Natural killer cell treated with Interleukin-12 subunit alpha and Interleukin-12 subunit beta and Interleukin-15 and Interleukin-18, amount 100 ng/mL, for 72 hours (primary cell): ENCODE measurements around the gene PACRG. TPM values are rescaled to one million over a fixed set of nuclear protein-coding genes. Genes with fewer than 3 reads are reported as not detected.
"Not testable (repeated sequence)": the region's sequence is repeated elsewhere in the genome, so short reads cannot be mapped to it uniquely, and the experiment has no call there.

Experiments
- ATAC-seq, 2 donors: fragments of 150-1000 bp; cut with Tn5 transposase in 1 of 2; sonication (Bioruptor Pico), chemical (Tn5 transposase) in 1 of 2; 2 replicates each; pipeline ENCODE4 v1.10.0; 2021
- DNase-seq: peaks from one replicate; pipeline ENCODE4 v3.0.0; 2022; ENCODE audit warnings: low spot score
- H3K27ac Mint-ChIP-seq, 2 donors: 1 replicate in 1 of 2; 2 replicates in 1 of 2; pipeline ENCODE4 v1.8.0; 2022; ENCODE audit warnings: mixed read lengths in 2 of 2, mild to moderate bottlenecking in 1 of 2, moderate library complexity in 1 of 2
- H3K27me3 Mint-ChIP-seq, 2 donors: 1 replicate in 1 of 2; 2 replicates in 1 of 2; pipeline ENCODE4 v1.8.0; 2022; ENCODE audit warnings: mixed read lengths in 2 of 2
- H3K36me3 Mint-ChIP-seq: one replicate; pipeline ENCODE4 v1.8.0; 2022; ENCODE audit warnings: mixed read lengths
- H3K4me1 Mint-ChIP-seq, 2 donors: 1 replicate in 1 of 2; 2 replicates in 1 of 2; pipeline ENCODE4 v1.8.0; 2022; ENCODE audit warnings: low read depth in 2 of 2, mixed read lengths in 2 of 2, mild to moderate bottlenecking in 1 of 2
- H3K4me3 Mint-ChIP-seq: one replicate; pipeline ENCODE4 v1.8.0; 2022; ENCODE audit warnings: mixed read lengths
- H3K9me3 Mint-ChIP-seq: 2 replicates; pipeline ENCODE4 v1.8.0; 2022; ENCODE audit warnings: mixed read lengths
- total RNA-seq, 2 donors: library from RNA; stranded (reverse); gene quantifications; one replicate each; pipeline ENCODE4 v1.2.3, GENCODE V29; 2022

PACRG gene
- total RNA-seq: not detected

DNA sequence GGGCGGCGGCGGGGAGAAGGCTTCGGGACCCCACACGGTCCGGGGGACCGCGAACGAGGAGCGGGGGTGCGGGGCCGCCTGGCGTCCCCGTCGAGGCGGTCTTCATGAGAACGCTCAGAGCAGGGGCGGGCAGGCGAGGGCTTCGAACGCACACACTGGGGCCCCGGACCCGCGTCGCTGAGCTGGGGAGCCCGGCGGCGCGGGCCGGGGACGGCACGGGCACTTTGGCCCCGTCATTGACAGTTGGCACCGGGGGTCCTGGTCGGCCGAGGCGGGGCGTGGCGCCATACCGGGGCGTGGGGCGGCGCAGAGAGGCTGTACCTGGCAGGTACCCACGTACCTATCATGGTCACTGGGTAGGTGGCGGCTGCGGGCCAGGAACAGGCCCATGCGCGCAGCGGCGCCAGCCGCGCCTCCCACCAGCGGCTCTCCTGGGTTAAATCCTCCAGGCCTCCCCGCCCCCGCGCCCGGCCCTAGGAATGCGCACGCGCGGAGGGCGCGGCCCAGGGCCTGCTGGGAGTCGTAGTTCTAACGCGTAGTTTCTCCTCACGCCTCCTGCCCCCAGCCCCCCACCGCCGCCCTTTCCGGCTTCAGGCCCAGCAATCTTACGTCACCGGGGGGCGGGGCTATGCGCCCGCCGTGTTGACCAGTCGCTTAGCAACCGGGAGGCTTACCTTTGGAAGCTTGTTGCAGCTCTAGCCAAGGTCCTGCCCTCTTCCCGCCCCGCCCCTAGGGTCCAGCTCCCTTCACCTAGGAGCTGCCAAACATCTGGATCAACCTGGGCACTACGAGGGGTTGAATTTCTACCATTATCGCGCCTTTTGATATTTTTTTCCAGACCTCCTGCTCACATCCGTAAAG, at the start of gene PACRG, which contains the start of gene PRKN:
Gene PACRG, plus strand, starts transcription at position 653 of the 861 bp plus-strand sequence.
Gene PRKN, minus strand, starts transcription at position 445 of the 861 bp plus-strand sequence.
- Mint-ChIP-seq H3K4me1 (peaks cover 6 to 10% of the 10 kb centered on the region in 2 donors), H3K27ac (peak within 1 kb of the TSS; percentile 60 to 77), H3K36me3 (no peaks in the 10 kb centered on the region), H3K4me3 (peak within 1 kb of the TSS; percentile 74), H3K9me3 (no peaks in the 10 kb centered on the region), H3K27me3 (peaks cover 0 to 8% of the 10 kb centered on the region in 2 donors)
- ATAC-seq (peak; percentile 99), DNase-seq (peak; percentile 99)

DNA sequence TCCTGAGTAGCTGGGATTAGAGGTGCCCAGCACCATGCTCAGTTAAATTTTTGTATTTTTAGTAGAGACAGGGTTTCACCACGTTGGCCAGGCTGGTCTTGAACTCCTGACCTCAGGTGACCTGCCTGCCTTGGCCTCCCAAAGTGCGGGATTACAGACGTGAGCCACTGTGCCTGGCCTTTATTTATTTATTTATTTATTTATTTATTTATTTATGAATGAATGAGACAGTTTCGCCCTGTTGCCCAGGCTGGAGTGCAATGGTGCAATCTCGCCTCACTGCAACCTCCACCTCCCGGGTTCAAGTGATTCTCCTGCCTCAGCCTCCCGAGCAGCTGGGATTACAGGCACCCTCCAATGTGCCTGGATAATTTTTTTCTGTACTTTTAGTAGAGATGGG, 48.9 kb upstream of the PACRG start:
- not testable (repeated sequence) for ATAC-seq, H3K36me3 Mint-ChIP-seq

DNA sequence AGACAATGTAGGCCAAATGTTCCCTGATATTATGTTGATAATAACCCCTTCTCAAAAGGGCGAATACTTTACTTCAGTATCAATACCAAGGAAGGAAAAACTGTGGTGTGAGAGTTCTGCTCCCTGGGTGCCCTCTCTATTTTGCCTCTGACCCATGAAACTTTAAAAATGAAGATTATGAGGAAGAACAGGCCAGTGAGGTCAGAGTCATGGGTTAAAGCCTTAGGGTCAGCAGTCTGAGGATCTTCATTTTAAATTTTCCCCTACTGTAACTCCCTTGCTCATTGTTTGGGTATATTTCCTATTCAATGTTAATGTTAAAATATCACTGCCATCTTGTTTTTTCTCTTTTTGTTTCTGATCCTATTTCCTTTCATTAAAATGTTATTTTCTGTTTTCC, 48.1 kb upstream of the PACRG start:
- Mint-ChIP-seq H3K9me3 (peaks cover 1% of the 10 kb centered on the region), H3K27ac (no peak overlapping the region), H3K36me3 (no peaks in the 10 kb centered on the region), H3K4me1 (no peaks in the 10 kb centered on the region), H3K4me3 (no peak overlapping the region), H3K27me3 (no peaks in the 10 kb centered on the region)
- ATAC-seq: no peak
- DNase-seq: no peak

More for the DNA sequence above, 48.9 kb upstream of the PACRG start:
- H3K4me1 Mint-ChIP-seq, H3K27ac Mint-ChIP-seq, H3K4me3 Mint-ChIP-seq, DNase-seq, H3K9me3 Mint-ChIP-seq, H3K27me3 Mint-ChIP-seq: not testable (repeated sequence)

DNA sequence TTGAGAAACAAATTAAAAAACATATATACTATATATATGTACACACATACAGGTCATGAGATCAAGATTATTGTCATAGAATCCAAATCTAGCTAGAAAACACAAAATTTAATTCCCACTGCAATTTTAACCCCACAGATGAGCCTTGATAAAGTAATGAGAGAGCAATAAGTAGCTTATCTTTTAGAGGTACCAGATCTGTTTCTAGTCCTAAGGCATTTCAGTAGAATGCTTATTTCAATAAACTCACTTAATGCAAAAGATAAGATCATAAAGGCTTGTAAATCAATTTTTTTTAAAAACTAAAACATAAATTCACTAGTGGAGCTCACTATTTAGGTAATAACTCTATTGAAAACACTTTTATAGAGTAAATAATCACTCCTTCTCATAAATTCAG, 47.4 kb upstream of the PACRG start:
- DNase-seq (no peak), ATAC-seq (no peak)
- H3K4me1 Mint-ChIP-seq: no peaks in the 10 kb centered on the region
- H3K4me3 Mint-ChIP-seq: no peak overlapping the region
- no peaks in the 10 kb centered on the region for H3K9me3 Mint-ChIP-seq
- H3K36me3 Mint-ChIP-seq: no peaks in the 10 kb centered on the region
- H3K27ac Mint-ChIP-seq: no peak overlapping the region
- no peaks in the 10 kb centered on the region for H3K27me3 Mint-ChIP-seq

DNA sequence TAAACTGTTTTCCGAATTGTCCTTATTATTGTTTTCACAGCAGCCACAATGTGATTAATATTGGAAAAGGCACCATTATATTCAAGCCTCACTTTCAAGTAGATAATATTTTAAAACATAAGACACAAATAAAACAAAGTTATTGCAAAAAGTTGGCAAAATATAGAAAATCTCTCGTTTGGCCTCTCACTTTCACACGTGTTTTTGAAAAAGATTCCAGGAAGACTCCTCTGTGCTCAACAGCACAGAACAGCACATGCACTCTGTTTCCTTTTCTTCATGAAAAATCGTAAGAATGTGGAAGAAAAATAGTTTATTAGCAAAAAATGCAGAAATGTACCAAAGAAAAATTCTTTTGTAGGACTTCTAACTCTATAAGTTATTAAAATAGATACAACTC, 46.9 kb upstream of the PACRG start:
- Mint-ChIP-seq H3K9me3 (no peaks in the 10 kb centered on the region), H3K4me3 (no peak overlapping the region), H3K36me3 (no peaks in the 10 kb centered on the region), H3K27ac (no peak overlapping the region), H3K27me3 (no peaks in the 10 kb centered on the region), H3K4me1 (no peaks in the 10 kb centered on the region)
- no peak for DNase-seq
- ATAC-seq: no peak

DNA sequence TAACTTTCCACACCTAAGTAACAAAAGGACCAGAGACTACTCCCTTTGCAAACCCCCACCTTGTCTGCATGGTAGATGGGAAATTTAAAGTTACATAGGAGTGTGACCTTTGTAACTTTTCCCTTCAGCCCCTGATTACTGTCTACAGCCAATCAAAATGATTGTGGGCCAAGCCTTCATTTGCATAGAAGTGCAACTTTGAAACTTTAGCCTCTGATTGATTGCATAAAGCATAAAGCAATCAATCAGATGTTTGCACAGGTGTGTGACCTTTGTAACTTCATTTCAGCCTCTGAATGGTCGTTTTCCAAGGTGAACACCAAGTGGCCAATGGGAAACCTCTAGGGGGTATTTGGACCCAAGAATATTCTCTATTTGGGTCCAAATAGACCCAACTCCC, 46.3 kb upstream of the PACRG start:
- no peak for ATAC-seq

DNA sequence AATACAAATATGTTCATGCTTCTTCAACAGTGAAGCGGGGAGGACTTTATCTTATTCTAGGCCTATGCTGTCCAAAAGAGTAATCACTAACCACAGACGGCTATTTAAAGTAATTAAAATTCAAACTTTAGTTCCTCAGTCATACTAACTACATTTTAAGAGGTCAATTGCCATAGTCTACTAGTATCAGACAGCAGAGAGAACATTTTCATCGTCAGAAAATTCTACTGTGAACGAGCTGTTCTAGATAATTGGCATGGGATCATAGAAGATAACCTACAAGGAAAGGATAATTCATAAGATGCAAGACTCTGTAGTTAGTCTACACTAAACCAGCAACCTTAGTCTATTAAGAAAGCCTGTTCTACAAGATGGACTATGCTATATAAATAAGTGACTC, 44.6 kb upstream of the PACRG start:
- no peaks in the 10 kb centered on the region for H3K27me3 Mint-ChIP-seq
- DNase-seq: no peak
- no peak overlapping the region for H3K4me3 Mint-ChIP-seq
- no peaks in the 10 kb centered on the region for H3K9me3 Mint-ChIP-seq
- no peak for ATAC-seq
- H3K36me3 Mint-ChIP-seq: no peaks in the 10 kb centered on the region
- no peaks in the 10 kb centered on the region for H3K4me1 Mint-ChIP-seq
- H3K27ac Mint-ChIP-seq: no peak overlapping the region

More for the DNA sequence above, 46.3 kb upstream of the PACRG start:
- Mint-ChIP-seq H3K4me1 (no peaks in the 10 kb centered on the region), H3K27me3 (no peaks in the 10 kb centered on the region), H3K27ac (no peak overlapping the region), H3K9me3 (no peaks in the 10 kb centered on the region), H3K36me3 (no peaks in the 10 kb centered on the region), H3K4me3 (no peak overlapping the region)
- DNase-seq: no peak

DNA sequence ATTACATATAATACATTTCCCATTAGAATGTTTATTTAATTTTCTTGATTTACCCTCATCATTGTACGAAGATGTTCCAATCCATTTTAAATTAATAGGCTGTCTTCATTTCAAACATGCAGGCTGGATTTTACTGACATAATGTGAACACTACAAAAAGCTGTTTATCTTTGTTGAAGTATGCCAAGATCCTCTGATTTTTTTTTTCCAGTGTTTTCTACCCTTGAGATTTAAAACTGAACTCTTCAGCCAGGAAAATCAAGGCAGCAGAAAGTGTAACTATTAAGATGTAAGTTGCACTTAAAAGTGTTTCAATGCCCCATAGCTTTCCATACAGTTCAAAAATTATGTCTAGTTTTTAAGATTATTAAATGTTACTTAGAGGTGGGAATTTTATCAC, 43.7 kb upstream of the PACRG start:
- Mint-ChIP-seq H3K9me3 (no peaks in the 10 kb centered on the region), H3K36me3 (no peaks in the 10 kb centered on the region), H3K4me3 (no peak overlapping the region), H3K4me1 (no peaks in the 10 kb centered on the region), H3K27ac (no peak overlapping the region), H3K27me3 (no peaks in the 10 kb centered on the region)
- no peak for DNase-seq
- ATAC-seq: no peak

DNA sequence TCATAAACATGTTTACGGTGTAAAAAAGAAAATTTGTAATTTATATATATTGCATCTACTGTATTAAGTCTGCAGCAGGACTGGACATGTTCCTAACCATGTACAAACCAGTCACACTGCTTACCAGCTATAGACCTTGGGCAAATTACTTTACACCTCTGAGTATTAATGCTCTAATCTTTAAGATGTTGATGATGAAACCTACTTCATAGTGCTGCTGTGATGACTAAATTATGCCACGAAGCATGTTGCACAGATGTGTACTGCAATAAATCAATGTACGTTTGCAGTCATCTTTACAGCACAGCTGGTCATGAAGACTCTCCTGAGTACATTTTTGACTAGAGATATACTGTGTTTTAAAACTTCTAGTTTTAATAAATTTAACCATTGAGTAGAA, 42.8 kb upstream of the PACRG start:
- no peaks in the 10 kb centered on the region for H3K9me3 Mint-ChIP-seq
- ATAC-seq (no peak), DNase-seq (no peak)
- no peaks in the 10 kb centered on the region for H3K36me3 Mint-ChIP-seq
- no peaks in the 10 kb centered on the region for H3K4me1 Mint-ChIP-seq
- H3K4me3 Mint-ChIP-seq: no peak overlapping the region
- H3K27ac Mint-ChIP-seq: no peak overlapping the region
- no peaks in the 10 kb centered on the region for H3K27me3 Mint-ChIP-seq

DNA sequence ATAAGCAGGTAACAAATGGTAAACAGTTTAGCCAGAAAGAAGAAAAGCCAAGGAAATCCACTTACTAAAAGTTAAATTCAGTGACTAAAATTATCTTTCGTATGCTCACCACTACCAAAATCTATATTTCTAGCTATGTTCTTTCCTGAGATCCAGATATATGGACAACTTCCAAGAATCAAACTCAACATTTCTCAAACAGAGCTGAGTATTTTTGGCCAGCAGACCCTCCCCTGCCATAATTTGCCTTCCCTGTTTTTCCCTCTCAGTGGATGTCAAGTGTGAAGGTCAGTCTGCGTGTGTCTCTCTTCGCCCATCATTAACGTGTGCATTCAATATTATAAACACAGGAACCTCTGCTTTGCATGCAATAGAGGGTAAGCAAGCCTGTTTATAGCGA, 42.2 kb upstream of the PACRG start:
- DNase-seq (no peak), ATAC-seq (no peak)
- no peaks in the 10 kb centered on the region for H3K9me3 Mint-ChIP-seq
- H3K4me3 Mint-ChIP-seq: no peak overlapping the region
- no peak overlapping the region for H3K27ac Mint-ChIP-seq
- no peaks in the 10 kb centered on the region for H3K27me3 Mint-ChIP-seq
- no peaks in the 10 kb centered on the region for H3K36me3 Mint-ChIP-seq
- H3K4me1 Mint-ChIP-seq: no peaks in the 10 kb centered on the region

DNA sequence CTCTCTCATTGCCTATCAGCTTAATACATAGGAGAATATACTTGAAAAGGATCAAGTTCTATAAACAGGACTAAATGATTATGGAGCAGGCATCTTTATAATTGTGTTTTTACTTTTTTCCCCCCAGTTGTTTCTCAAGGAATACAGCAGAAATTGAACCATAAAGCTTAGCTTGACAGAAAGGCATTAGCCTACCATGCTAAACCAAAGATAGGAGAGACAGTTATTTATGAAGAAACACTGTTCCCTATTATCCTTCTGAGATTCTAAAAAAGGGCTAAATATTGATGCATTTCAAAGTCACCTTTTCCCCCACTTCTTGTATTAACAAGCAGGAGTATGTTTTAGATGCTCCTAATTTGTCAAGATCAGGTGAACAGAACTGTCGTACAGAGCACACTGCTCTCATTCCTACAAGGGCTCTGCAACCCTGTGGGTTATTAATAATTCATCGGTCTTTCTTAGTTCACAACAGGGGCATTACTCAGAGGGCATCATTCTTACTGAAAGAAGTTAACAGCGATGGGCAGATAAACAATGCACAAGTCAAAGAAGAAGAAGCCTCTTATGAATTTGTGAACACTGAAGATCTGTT, 38.9 kb upstream of the PACRG start:
- Mint-ChIP-seq H3K4me3 (no peak overlapping the region), H3K27ac (no peak overlapping the region), H3K36me3 (no peaks in the 10 kb centered on the region), H3K4me1 (no peaks in the 10 kb centered on the region), H3K27me3 (no peaks in the 10 kb centered on the region), H3K9me3 (no peaks in the 10 kb centered on the region)
- DNase-seq: no peak
- ATAC-seq: no peak

DNA sequence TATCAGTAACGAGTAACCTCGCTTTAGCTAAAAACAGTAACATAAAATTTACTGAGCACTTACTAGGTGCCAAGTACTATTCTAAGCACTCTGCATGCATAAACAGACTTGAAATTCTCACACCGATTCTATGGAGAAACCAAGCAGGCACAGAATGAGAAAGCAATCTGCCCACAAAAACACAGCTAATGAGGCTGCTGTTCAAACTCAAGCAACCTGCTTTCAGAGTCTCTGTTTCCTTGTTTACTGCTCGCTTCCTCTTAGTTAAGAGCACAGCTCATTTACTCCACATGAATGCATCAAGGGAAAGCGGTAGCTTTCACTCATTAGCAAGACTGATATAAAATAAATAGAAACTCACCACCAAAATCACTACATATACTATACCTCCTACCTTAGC, 37.6 kb upstream of the PACRG start:
- H3K27ac Mint-ChIP-seq: no peak overlapping the region
- no peaks in the 10 kb centered on the region for H3K36me3 Mint-ChIP-seq
- H3K27me3 Mint-ChIP-seq: no peaks in the 10 kb centered on the region
- H3K4me3 Mint-ChIP-seq: no peak overlapping the region
- no peaks in the 10 kb centered on the region for H3K4me1 Mint-ChIP-seq
- DNase-seq: no peak
- ATAC-seq: no peak
- no peaks in the 10 kb centered on the region for H3K9me3 Mint-ChIP-seq

DNA sequence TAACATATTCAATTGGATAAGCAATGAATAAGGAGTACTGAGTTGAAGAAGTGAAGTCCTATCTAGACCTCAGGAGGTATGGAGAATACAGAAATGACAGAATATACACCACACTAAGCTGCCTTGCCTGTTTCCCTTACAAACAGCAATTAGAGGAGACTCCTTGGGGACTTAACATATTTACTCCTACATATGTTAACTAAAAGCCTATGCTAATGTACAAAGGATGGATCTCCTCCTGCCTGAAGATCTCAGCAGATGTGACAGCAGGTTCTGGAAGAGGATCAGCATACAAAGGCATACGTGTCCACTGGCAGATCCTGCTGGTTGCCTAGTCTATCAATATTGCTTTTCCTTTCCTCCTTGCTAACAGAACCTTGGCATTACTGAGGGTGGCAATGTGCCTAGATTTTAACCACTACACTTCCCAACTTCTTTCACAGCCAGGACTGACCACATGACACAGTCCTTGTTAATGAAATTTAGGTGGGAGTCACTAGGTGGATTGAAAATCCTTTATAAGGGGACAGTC, 29.8 kb upstream of the PACRG start:
- ATAC-seq: no peak
- H3K4me1 Mint-ChIP-seq: no peaks in the 10 kb centered on the region
- H3K4me3 Mint-ChIP-seq: no peak overlapping the region
- peaks cover 0 to 2% of the 10 kb centered on the region in 2 donors for H3K27me3 Mint-ChIP-seq
- H3K9me3 Mint-ChIP-seq: no peaks in the 10 kb centered on the region
- no peak overlapping the region for H3K27ac Mint-ChIP-seq
- no peak for DNase-seq
- H3K36me3 Mint-ChIP-seq: no peaks in the 10 kb centered on the region

DNA sequence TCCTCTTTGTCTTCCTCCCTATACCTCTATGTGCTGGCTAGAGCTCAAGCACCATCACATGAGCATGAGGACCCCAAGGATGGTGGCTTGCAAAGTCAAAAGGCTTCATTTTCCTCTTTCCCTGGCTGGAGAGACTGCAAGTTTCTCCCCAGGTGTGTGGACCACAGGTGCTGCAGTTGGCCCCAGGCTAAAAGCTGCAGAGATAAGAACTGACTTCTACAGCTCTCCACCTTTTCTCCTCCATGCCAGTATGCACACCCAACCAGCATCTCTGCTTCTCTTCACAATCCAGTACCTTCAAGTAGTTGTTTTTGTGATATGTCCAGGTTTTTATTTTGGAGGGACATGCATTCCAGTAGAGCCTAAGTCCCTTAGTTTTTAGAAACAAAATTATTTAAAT, 29.3 kb upstream of the PACRG start:
- no peaks in the 10 kb centered on the region for H3K36me3 Mint-ChIP-seq
- no peaks in the 10 kb centered on the region for H3K4me1 Mint-ChIP-seq
- H3K27ac Mint-ChIP-seq: no peak overlapping the region
- peaks cover 0 to 2% of the 10 kb centered on the region in 2 donors for H3K27me3 Mint-ChIP-seq
- H3K4me3 Mint-ChIP-seq: no peak overlapping the region
- H3K9me3 Mint-ChIP-seq: no peaks in the 10 kb centered on the region
- ATAC-seq: no peak
- no peak for DNase-seq
